GM23338 (cell line): ENCODE results near the gene TTLL5. TPM values are rescaled to one million over a fixed set of nuclear protein-coding genes. Genes with fewer than 3 reads are reported as not detected.

Experiments
- ATAC-seq: fragments of 200-7000 bp; cut with Tn5 transposase; 3 replicates; pipeline ENCODE4 v1.9.1; 2020
- DNase-seq: peaks from one replicate; pipeline ENCODE4 v3.0.0-alpha.2; 2015; ENCODE audit warnings: low spot score
- H2AFZ ChIP-seq: fragments of 200-600 bp; sonication (generic); 2 replicates; pipeline ENCODE4 v1.8.0; 2016; ENCODE audit warnings: antibody characterized with exemption, mild to moderate bottlenecking, moderate library complexity
- H3F3A ChIP-seq: fragments of 200-600 bp; sonication (generic); replicated peaks from 2 replicates; pipeline ENCODE4 v1.8.0; 2017; ENCODE audit warnings: antibody characterized with exemption, mixed run types, low read depth
- H3K27ac ChIP-seq: fragments of 200-600 bp; sonication (generic); 2 replicates; pipeline ENCODE4 v1.6.1; 2016; ENCODE audit warnings: low read depth
- H3K27me3 ChIP-seq: fragments of 200-600 bp; sonication (generic); 2 replicates; pipeline ENCODE4 v1.8.0; 2016; ENCODE audit warnings: mild to moderate bottlenecking, mixed run types, moderate library complexity; ENCODE audit not compliant: insufficient read depth
- H3K36me3 ChIP-seq: fragments of 200-600 bp; sonication (generic); 2 replicates; pipeline ENCODE4 v1.8.0; 2016; ENCODE audit warnings: mild to moderate bottlenecking; ENCODE audit not compliant: insufficient read depth
- H3K4me1 ChIP-seq: fragments of 200-600 bp; sonication (generic); 2 replicates; pipeline ENCODE4 v1.8.0; 2016; ENCODE audit warnings: mild to moderate bottlenecking, moderate library complexity; ENCODE audit not compliant: insufficient read depth
- H3K4me2 ChIP-seq: fragments of 200-600 bp; sonication (generic); 2 replicates; pipeline ENCODE4 v1.7.1; 2017; ENCODE audit warnings: mixed run types
- H3K4me3 ChIP-seq: fragments of 200-600 bp; sonication (generic); 2 replicates; pipeline ENCODE4 v1.6.1; 2016; ENCODE audit warnings: mixed run types
- H3K79me2 ChIP-seq: fragments of 200-600 bp; sonication (generic); replicated peaks from 2 replicates; pipeline ENCODE4 v1.8.0; 2017; ENCODE audit warnings: mild to moderate bottlenecking; ENCODE audit not compliant: insufficient read depth
- H3K9me2 ChIP-seq: fragments of 200-600 bp; sonication (generic); 2 replicates; pipeline ENCODE4 v1.8.0; 2017; ENCODE audit not compliant: insufficient read depth
- H4K20me1 ChIP-seq: fragments of 200-600 bp; sonication (generic); replicated peaks from 2 replicates; pipeline ENCODE4 v1.8.0; 2017; ENCODE audit warnings: mild to moderate bottlenecking; ENCODE audit not compliant: insufficient read depth
- H3K27ac Mint-ChIP-seq: 2 replicates; pipeline ENCODE4 v1.8.0; 2020; ENCODE audit warnings: inconsistent platforms, mild to moderate bottlenecking, moderate library complexity, mixed read lengths
- H3K27me3 Mint-ChIP-seq: 3 replicates; pipeline ENCODE4 v1.8.0; 2022; ENCODE audit warnings: low read depth, mild to moderate bottlenecking, moderate library complexity, mixed read lengths, inconsistent platforms; ENCODE audit not compliant: insufficient read depth, poor library complexity
- H3K36me3 Mint-ChIP-seq: 3 replicates; pipeline ENCODE4 v1.8.0; 2021; ENCODE audit warnings: low read depth, mild to moderate bottlenecking, inconsistent platforms, moderate library complexity, mixed read lengths
- H3K4me1 Mint-ChIP-seq: 3 replicates; pipeline ENCODE4 v1.8.0; 2020; ENCODE audit warnings: mild to moderate bottlenecking, inconsistent platforms, mixed read lengths
- H3K4me3 Mint-ChIP-seq: 3 replicates; pipeline ENCODE4 v1.8.0; 2021; ENCODE audit warnings: moderate library complexity, mild to moderate bottlenecking, inconsistent platforms, mixed read lengths
- H3K9me3 Mint-ChIP-seq: 3 replicates; pipeline ENCODE4 v1.8.0; 2020; ENCODE audit warnings: moderate library complexity, mild to moderate bottlenecking, inconsistent platforms, mixed read lengths
- EZH2 ChIP-seq: fragments of 200-600 bp; sonication (generic); IDR thresholded peaks from one replicate; pipeline ENCODE4 v1.8.0; 2017; ENCODE audit warnings: antibody characterized with exemption, mild to moderate bottlenecking, low read depth; ENCODE audit not compliant: unreplicated experiment
- EZH2phosphoT487 ChIP-seq: fragments of 200-600 bp; sonication (generic); IDR thresholded peaks from one replicate; pipeline ENCODE4 v1.8.1; 2018; ENCODE audit warnings: antibody characterized with exemption; ENCODE audit not compliant: unreplicated experiment
- JUNB ChIP-seq: IDR thresholded peaks from one replicate; pipeline ENCODE4 v1.6.1; 2016; ENCODE audit warnings: antibody characterized with exemption; ENCODE audit not compliant: unreplicated experiment
- NANOG ChIP-seq: IDR thresholded peaks from 2 replicates; pipeline ENCODE4 v1.6.1; 2016; ENCODE audit warnings: antibody characterized with exemption, borderline replicate concordance
- POLR2AphosphoS5 ChIP-seq: IDR thresholded peaks from 2 replicates; pipeline ENCODE4 v1.6.1; 2016; ENCODE audit warnings: antibody characterized with exemption, low read depth
- polyA plus RNA-seq: library from polyadenylated mRNA; unstranded; fragments of >200 nt; fragmentation: Nextera tagmentation; extraction: Ambion mirVana; gene quantifications from 2 replicates; pipeline ENCODE4 v1.2.1, GENCODE V29; 2016
- total RNA-seq: library from RNA; depleted of rRNA; stranded (reverse); fragments of >200 nt; shearing (Covaris generic); gene quantifications from 2 replicates; pipeline ENCODE4 v1.2.3, GENCODE V29; 2014
- TF ChIP-seq, protein P1 (sequence below): IDR thresholded peaks from one replicate; pipeline ENCODE4 v1.6.1; 2018; ENCODE audit warnings: antibody characterized with exemption; ENCODE audit not compliant: unreplicated experiment
- TF ChIP-seq, protein P2 (sequence below): IDR thresholded peaks from 2 replicates; pipeline ENCODE4 v1.6.1; 2016; ENCODE audit warnings: antibody characterized with exemption

TTLL5 gene
- total and polyA plus RNA-seq, 2 experiments from 2014 or later: 33.5 to 35.4 TPM

DNA sequence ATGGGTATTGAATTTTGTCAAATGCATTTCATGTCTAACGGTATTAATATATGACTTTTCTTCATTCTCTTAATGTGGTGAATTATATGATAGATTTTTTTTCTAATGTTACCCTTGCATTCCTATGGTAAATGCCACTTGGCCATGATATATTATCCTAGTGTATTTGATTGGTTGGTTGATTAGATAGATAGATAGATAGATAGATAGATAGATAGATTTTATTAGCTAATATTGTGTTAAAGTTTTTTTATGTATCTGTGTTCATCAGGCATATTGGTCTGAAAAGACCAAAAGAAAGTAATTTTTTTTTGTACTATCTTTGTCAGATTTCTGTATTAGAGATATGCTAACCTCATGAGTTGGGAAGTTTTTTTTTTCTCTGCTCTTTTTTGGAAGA lies 196.2 kb downstream of the TTLL5 start (continued):
- TF ChIP-seq, protein P1, sequence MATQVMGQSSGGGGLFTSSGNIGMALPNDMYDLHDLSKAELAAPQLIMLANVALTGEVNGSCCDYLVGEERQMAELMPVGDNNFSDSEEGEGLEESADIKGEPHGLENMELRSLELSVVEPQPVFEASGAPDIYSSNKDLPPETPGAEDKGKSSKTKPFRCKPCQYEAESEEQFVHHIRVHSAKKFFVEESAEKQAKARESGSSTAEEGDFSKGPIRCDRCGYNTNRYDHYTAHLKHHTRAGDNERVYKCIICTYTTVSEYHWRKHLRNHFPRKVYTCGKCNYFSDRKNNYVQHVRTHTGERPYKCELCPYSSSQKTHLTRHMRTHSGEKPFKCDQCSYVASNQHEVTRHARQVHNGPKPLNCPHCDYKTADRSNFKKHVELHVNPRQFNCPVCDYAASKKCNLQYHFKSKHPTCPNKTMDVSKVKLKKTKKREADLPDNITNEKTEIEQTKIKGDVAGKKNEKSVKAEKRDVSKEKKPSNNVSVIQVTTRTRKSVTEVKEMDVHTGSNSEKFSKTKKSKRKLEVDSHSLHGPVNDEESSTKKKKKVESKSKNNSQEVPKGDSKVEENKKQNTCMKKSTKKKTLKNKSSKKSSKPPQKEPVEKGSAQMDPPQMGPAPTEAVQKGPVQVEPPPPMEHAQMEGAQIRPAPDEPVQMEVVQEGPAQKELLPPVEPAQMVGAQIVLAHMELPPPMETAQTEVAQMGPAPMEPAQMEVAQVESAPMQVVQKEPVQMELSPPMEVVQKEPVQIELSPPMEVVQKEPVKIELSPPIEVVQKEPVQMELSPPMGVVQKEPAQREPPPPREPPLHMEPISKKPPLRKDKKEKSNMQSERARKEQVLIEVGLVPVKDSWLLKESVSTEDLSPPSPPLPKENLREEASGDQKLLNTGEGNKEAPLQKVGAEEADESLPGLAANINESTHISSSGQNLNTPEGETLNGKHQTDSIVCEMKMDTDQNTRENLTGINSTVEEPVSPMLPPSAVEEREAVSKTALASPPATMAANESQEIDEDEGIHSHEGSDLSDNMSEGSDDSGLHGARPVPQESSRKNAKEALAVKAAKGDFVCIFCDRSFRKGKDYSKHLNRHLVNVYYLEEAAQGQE: no peak
- TF ChIP-seq POLR2AphosphoS5 (no peak), EZH2phosphoT487 (no peak), NANOG (no peak), EZH2 (no peak)
- TF ChIP-seq, protein P2, sequence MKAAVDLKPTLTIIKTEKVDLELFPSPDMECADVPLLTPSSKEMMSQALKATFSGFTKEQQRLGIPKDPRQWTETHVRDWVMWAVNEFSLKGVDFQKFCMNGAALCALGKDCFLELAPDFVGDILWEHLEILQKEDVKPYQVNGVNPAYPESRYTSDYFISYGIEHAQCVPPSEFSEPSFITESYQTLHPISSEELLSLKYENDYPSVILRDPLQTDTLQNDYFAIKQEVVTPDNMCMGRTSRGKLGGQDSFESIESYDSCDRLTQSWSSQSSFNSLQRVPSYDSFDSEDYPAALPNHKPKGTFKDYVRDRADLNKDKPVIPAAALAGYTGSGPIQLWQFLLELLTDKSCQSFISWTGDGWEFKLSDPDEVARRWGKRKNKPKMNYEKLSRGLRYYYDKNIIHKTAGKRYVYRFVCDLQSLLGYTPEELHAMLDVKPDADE: no peak

DNA sequence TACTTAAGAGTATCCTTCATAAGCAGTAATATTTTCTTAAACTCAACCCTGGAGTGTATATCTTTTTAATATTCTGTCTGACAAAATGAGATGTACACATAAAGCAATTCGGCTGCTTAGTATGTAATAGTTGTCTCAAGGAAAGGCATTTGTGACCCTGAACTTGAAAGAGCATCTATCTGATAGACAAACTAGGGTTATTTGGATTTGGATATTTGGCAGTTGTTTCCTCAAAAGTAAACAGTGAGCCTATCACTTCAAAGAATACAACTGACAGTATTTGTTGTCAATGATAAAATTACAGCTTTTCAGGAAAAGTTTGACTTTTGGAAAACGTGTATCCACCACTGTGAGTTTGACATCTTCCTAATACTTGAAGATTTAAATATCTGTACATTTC lies 197.3 kb downstream of the TTLL5 start:
- DNase-seq: no peak
- no peak overlapping the region for H3K4me2 ChIP-seq
- Mint-ChIP-seq H3K36me3 (peaks cover 3% of the 10 kb centered on the region; the same call in 1 of the 3 replicates), H3K27ac (no peak overlapping the region), H3K27me3 (peaks cover 29% of the 10 kb centered on the region), H3K4me3 (no peak overlapping the region), H3K9me3 (no peaks in the 10 kb centered on the region), H3K4me1 (peaks cover 26% of the 10 kb centered on the region)
- H3K4me1 ChIP-seq: peaks cover 19% of the 10 kb centered on the region
- H3K36me3 ChIP-seq: no peaks in the 10 kb centered on the region
- ATAC-seq: no peak
- peaks cover 50% of the 10 kb centered on the region for H3K27me3 ChIP-seq
- H2AFZ ChIP-seq: no peak overlapping the region
- peaks cover 26% of the 10 kb centered on the region for H4K20me1 ChIP-seq
- TF ChIP-seq POLR2AphosphoS5 (no peak), JUNB (no peak)
- TF ChIP-seq, protein P1: no peak
- no peak overlapping the region for H3K27ac ChIP-seq
- H3K4me3 ChIP-seq: no peak overlapping the region
- H3F3A ChIP-seq: no peaks in the 10 kb centered on the region
- H3K79me2 ChIP-seq: no peaks in the 10 kb centered on the region
- H3K9me2 ChIP-seq: no peaks in the 10 kb centered on the region
